IPS-NIHi11 (cell line): ENCODE data around the gene SDK1.
A peak's percentile ranks its signal among the peaks of the same experiment; 100 is the strongest.
"Not testable (repeated sequence)": the region's sequence is repeated elsewhere in the genome, so short reads cannot be mapped to it uniquely, and the experiment has no call there.

Experiments
- DNase-seq: peaks from one replicate; pipeline ENCODE4 v3.0.0; 2012; ENCODE audit warnings: mixed read lengths, low spot score

Gene SDK1

GRCh38 chr7:4204513-4205165, 903.6 kb downstream of the SDK1 start:
- DNase-seq: no peak

GRCh38 chr7:4205828-4206227, 904.8 kb downstream of the SDK1 start:
- no peak for DNase-seq

GRCh38 chr7:4207011-4207410, 906.0 kb downstream of the SDK1 start:
- DNase-seq: no peak

GRCh38 chr7:4208086-4208485, 907.0 kb downstream of the SDK1 start:
- no peak for DNase-seq

DNA sequence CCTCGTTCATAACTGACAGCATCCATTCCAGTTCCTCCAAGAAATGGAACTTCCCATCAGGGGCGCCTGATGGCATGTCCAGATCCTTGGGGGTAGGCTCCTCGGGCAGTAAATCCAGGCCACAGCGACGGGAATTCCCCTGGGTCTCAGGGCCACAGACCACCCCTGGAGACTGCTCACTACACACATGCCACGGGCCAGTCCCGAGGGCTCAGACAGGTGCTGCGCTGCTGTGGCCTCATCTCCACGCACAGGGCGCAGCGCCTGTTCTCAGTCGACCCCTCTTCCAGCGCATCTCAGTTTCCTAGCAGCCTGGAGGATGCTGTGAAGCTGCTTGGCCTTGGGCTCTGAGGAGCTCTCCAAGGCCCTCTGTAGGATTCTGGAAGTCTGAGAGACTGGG, 907.5 kb downstream of the SDK1 start:
- no peak for DNase-seq

- DNase-seq: no peak
These were observed 908.1 kb downstream of the SDK1 start for GRCh38 chr7:4209126-4209525.

- no peak for DNase-seq
These were observed 908.9 kb downstream of the SDK1 start for GRCh38 chr7:4209966-4210365.

DNA sequence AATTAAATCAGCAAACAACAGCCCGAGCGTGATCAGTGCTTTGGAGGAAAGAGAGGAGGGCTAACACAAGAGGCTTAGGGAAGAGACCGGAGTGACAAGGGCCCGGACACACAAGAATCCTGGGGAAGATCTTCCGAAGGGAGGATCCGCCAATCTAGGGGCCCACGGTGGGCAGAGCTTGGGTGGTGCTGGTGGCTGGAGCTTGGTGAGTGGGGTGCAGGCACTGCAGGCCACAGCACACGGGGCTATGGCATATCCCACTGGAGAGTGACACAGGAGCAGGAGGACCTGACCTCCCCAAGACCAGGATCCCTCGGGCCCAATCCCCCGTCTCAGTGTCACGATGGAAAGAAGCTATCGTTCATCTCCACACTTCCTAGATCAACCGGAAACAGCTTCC, 909.8 kb downstream of the SDK1 start:
- DNase-seq: no peak

DNA sequence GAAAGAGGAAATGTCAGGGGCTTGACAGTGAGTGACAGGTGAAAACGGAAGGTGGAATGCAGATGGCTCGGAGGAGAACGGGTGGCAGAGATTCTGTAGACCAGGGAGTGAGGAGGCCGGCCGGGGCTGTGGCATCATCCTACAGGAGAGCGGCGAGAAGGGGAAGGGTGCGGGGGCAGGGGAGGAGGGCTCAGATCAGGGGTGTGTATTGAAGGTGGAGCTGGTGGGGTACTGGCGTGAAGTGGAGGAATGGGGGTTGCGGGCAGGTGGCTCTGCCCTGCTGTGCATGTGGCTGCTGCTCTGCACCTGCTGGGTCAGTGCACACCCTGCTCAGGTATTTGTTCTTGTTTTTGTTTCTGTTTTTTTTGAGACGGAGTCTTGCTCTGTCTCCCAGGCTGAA, 910.2 kb downstream of the SDK1 start:
- no peak for DNase-seq

DNA sequence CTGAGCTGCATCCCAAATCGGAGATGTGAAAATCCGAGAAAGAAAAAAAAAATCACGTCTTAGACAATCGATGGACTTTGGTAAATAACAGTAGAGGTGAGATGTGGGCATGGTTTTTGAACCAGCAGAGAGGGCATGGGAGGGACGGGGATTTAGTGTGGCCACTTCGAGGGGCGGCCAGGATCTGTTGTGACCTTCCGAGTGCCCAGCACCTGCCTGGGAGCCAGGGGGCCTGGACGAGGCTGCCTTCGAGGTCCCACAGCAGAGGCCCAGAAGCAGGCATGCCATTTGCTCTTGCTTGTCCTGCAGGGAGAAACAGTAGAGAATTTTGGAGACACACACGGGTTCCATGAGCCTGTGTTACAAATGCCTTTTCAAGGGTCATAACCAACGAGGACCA, 911.3 kb downstream of the SDK1 start:
- no peak for DNase-seq

DNA sequence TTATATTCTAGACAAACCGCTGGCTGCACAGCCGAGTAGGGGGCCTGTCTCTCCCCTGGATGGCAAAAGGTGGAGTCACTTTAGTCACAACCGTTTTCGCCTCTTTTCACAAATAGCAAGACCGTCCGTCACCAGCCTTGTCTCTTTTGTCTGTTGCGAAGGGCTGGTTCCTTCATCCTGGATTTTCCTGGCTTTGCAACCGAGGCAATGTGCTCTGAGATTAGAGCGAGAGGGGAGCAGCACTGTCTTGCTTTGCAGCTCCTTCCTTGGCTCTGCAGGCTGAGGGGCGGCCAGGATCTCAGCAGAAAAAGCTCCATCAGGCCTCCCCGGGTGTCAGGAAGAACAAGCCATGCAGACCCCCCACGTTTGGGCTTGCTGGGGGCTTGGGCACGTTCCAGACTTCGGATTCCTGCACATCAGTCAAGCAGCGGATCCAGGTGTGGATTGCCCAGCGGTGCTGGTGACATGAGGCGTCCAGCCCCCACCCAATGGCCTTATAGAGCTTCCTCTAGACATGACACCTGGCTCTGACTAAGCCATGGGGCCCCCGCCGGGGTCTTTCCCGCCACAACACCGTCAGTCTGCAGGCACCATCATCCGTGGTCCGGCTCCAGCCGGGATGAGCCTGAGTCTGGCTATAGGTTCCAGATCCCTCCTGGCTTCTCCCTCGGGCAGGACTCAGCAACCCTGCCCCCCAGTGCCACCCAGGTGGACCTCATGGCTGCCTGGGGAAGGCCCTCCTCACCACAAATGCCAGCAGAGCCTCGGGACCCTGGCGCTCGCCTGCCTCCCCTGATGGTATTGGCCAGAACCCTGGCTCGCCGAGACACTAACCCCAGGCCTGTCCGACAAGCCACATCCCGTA, 913.5 kb downstream of the SDK1 start:
- DNase-seq: no peak

GRCh38 chr7:4215176-4215720, 914.2 kb downstream of the SDK1 start:
- no peak for DNase-seq

DNA sequence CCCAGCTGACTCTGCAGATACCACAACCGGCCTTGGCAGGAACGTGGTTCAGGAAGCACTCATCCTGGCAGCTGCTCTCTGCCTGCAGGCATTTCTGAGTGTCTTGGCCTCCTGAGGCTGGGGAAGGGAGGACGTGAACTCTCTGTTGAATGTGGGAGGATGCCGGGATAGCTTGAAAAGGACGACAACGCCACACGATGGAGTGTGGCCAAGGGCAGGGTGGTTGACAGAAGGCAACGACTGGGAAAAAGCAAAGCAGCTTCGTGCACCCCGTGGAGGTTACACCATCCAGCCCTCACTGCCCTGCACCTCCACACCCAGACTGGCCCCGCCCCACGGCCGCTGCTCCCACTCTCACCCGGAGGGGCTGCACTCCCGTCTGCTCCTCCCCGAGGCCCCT, 915.0 kb downstream of the SDK1 start:
- no peak for DNase-seq

GRCh38 chr7:4217126-4217660, 916.1 kb downstream of the SDK1 start:
- not testable (repeated sequence) for DNase-seq

DNA sequence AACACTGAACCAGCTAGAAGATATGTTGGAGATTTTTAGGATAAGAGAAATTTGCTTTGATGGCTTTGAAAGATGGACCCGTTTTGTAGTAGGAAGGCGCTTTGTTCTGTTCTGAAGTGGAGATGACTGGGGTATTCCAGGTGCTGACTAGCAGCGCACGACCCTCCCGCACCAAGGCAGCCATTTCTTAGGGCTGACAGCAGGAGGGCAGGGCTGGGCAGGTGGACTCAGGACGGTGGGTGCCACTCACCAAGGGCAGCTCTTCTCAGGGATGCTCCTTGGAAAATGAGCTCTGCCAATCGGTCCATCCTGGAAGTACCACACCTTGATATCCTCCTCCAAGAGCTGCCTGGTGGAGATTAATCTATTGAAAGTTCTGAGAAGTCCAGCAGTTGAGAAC, 917.4 kb downstream of the SDK1 start:
- DNase-seq: no peak

GRCh38 chr7:4220011-4220410, 919.0 kb downstream of the SDK1 start:
- no peak for DNase-seq

DNA sequence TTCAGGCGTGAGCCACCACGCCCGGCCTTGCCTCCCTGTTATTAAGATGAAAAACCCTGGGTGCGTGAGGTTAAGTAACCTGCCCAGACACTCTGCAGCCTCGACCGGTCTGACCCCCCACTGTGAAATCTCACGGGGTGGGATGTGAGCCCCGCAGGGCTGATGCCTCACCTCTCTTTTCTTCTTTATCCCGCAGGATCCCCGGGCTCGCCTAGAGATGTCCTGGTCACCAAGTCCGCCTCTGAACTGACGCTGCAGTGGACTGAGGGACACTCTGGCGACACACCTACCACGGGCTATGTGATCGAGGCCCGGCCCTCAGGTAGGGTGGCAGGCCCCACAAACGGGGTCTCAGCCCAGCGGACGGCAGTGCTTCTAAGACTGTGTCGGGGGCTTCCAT, 920.0 kb downstream of the SDK1 start:
- DNase-seq: no peak

DNA sequence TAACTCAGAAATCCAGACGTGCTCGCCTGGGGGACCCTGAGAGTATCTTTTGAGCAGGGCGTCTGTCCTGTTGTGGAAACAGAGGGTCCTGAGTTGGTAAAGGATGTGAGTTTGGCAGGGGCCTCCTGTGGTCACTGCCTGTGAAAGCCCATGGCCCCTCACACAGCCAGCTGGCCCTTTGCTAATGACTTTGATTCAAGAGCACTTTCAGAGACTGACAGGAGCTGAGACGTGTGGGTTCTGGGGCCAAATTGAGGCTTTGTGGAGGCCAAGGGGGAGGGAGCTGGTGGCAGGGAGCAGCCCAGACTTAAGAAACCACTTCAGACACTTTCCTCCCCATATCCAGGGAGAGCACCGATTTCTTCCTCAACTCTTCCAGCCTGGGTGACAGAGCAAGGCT, 921.6 kb downstream of the SDK1 start:
- DNase-seq: no peak

GRCh38 chr7:4225361-4225771, 924.3 kb downstream of the SDK1 start:
- DNase-seq: no peak

DNA sequence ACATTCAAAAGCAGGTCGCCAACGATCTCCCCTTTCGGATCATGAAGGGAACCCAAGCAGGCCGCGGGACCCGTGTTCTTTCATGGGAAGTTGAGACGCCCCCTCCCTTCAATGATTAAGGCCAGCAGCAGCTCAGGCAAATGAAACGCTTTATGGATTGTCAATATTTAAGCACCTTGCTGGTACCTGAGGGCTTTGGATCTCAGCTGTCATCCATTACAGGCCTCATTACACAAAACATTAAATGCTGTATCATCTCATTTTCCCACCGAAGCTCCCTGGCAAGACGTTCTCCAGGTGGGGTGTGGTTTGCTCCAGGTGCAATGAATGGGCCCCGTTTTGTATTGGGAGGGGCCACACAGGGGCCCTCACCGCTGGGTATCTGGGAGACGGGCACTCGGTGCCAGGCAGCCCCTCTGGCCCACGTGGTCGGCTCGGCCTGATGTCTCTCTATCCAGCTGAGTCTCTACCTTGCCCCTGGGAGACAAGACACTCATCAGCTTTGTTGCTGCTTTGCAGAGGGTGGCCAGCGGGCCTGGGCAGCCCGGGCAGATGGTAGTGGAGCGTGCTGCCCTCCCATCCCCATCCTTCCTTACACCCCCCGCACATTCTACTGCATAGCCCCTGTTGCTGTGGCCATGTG, 925.0 kb downstream of the SDK1 start:
- no peak for DNase-seq

DNA sequence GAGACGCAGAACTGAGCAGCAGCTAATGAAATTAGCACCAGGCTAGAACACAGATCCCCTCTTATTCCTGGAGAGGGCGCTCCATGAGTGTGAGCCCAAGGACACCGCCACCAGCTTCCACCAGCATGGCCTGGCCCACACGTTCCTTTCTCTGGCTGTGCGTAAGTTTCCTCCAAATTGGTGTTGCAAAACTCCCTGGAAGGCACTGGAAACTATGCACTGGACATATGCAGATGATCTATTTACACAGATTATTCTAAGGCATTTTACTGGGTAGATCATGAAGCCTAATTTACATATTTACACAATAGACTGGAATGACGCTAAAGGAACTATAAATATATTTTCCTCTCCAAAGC, 925.5 kb downstream of the SDK1 start:
- DNase-seq: peak; percentile 59

DNA sequence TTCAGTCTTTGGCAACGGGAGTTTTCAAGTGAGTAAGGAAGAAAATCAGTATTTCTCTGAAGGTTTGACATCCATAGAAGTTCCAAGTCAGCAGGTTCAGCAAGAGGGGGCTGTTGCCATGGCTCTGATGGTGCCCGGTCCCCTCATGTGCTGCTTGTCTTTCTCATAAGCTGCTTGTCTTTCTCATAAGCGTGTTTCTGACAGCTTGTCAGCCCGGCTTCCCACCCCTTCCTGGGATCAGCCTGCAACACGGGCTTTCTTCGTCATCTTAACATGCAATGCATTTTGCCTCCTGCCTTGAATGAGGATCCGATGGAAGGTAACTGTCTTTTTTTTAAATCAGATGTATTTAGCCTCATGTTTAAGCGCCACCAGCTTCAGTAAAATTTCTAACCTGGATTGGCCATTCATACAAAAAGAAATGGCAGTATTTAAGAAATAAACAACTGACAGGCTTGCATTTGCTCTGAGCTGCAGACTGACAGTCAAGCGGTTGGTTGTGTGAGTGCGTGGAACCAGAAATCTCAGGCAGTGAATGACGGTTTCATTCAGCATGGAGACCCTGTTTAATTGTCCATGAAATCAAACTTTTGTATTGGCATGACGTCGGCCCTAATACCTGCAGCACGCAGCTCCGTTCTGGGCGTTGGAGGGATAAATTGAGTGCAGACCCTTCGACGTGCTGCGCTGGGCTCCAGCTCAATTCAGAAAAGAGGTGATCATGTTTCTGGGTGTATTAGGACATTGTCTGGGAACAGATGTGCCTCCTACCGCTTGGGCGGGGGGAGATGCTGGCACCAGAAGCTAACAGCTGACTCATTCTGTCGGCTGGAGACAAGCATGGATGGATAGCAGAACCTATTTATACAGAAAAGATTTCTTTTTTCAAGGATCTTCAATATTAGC, 926.3 kb downstream of the SDK1 start:
- no peak for DNase-seq
